Stimulated activated CD4-positive, alpha-beta T cell treated with anti-CD3 and anti-CD28 coated beads, Interleukin-12 subunit alpha, Interleukin-12 subunit beta, amount 100 ng/mL, for 48 hours (primary cell): ENCODE data around the gene DPH1.
A peak's percentile ranks its signal among the peaks of the same experiment; 100 is the strongest.

ENCODE experiments used
- DNase-seq, 3 donors: peaks; one replicate each; pipeline ENCODE4 v3.0.0-alpha.2; 2020; ENCODE audit warnings: low read depth in 2 of 3, low spot score in 1 of 3

DPH1 gene

DNA sequence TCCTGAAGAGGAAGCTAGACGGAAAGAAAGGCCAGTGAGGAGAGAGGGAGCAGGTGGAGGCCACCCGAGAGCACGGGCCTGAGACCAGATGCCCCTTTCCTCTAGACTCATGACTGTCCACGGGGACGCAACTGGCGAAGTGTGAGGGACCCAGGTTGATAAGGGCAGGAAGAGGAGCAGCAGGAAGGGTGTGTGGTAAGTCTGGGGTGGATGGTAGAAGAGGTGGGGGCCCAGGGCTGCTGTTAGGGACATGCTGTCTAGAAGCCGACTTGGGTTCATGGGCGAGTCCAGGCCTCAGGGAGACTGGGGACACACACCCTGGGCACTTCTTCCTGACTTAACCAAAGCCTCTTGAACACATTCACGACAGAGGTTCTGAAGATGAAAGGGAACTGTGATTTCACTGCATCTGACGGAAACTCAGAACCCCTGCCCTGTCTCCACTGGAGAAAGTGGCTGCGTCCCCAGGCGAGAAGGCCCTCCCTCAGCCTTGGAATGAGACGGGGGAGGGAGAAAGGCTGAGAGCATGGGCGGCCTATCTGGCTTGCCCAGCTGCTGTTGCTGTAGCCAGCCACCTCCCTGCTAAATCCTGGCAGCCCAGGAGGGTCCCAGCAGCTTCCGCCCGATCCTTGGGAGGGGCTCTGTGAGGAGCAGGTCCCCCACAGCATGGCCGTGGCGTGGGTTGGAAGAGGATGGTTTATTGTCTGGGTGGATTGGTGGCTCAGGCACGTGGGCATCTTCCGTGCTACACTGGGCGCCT, 30.9 kb downstream of the DPH1 start:
- no peak for DNase-seq

DNA sequence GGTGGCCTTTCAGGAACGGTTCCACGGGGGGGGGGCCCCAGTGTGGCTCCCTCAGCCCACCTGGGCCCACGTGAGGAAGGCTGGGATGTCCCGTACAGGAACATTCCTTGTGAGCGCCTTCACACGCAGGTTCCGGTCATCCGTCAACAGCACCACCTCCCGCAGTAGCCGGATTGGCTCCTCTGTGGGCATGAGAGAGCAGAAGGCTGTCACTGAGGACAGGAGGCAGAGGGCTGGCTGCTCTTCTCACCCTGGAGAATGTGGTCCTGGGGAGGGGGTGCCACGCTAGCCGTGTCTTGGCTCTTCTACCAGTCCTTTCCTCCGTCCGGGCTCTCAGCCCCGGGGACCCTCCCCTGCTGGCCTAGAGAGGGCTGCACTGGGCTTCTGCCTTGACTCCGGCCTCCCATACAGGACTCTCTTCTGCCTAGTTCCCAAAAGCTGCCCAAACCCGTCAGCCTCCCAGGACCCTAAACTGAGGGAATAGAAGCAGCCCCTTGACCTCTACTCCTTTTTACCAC, 31.5 kb downstream of the DPH1 start:
- DNase-seq, result no peak

GRCh38 chr17:2062571-2063183, 32.7 kb downstream of the DPH1 start:
- no peak for DNase-seq

GRCh38 chr17:2063261-2064146, 33.6 kb downstream of the DPH1 start:
- no peak for DNase-seq

DNA sequence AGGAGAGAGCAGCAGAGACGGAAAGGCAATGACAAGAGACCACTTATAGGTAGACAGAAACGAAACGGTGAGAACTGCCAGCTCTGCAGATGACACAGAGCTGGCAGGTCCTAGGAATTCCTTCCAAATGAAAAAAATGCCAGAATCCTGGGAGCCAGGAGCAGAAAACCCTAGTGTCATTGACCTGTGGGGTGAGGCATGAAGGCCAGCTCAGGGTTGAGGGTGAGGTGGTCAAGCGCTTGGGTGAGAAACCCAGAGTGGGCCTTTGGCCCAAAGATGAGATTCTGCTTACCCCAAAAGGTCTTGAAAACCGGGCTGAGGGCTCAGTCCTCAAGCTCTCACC, 34.2 kb downstream of the DPH1 start:
- no peak for DNase-seq

GRCh38 chr17:2064520-2064971, 34.6 kb downstream of the DPH1 start:
- DNase-seq, result no peak

GRCh38 chr17:2064980-2065785, 35.2 kb downstream of the DPH1 start:
- DNase-seq, result peak in 1 of 3 donors; percentile 66

- no peak for DNase-seq
Observed at GRCh38 chr17:2065949-2066400, 36.0 kb downstream of the DPH1 start.

GRCh38 chr17:2067048-2067561, 37.2 kb downstream of the DPH1 start:
- no peak for DNase-seq

- DNase-seq, result no peak
Observed at GRCh38 chr17:2067608-2068024, 37.7 kb downstream of the DPH1 start.

GRCh38 chr17:2068031-2068518, 38.1 kb downstream of the DPH1 start:
- DNase-seq, result no peak

DNA sequence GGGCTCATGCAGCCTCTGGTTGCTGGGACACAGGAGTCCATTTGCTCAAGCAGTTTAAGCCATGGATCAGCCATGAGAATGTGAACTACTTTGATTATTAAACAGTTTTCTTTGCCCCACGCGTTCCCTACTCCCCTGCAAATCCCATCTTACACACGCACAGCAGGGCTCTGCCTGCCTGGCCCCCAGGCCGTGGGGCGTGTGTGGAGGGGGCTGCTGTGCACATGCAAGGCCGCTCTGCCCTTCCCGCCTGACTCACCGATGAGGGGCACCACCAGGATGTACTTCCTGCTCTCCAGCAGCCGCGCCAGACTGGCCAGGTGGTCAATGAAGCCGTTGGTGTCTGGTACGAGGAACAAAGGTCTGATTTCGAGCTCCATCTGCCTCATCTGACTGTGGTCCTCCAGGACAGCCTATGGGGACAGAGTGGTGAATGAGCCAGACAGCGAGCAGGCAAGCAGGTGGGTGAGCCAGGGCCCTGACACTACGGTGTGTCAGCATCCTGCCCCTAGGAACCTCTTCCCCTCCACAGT, 38.6 kb downstream of the DPH1 start:
- DNase-seq, result no peak

DNA sequence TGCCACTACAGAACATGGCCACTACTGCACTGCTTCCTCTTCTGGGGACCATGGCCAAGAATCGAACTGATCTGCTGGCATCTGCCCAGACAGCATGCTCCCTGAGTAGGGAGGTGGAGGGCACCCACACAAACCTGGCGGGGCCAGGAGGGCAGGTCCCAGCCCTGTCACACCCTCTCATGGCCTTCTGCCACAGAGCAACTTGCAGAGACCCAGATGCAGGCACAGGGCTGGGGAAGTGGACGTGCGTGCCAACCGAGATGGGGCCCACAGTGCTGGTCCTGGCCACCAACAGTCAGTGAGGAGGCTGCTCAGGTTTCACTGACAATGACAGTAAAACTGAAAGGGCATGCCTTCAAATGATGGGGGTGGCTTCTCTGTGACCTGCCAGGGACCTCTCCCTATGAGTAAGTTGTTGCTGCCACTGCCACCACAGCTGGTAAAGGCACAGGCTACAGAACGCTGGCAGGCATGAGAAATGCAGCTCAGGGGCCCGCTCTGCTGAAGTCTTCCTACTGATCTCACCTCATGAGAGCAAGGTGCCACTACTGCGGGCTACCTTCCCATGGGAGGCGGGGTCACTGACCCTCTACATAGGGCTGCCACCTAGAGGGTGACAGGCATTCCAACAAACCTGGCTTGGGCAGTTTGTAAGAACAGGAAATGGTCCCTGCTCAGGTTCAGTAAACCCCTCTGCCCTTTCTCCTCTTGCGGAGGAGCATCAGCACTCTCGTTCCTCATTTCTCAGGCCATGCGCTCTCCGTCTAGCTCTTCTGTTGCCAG, 40.5 kb downstream of the DPH1 start:
- peak; percentile 65 to 79 (median 73) for DNase-seq

DNA sequence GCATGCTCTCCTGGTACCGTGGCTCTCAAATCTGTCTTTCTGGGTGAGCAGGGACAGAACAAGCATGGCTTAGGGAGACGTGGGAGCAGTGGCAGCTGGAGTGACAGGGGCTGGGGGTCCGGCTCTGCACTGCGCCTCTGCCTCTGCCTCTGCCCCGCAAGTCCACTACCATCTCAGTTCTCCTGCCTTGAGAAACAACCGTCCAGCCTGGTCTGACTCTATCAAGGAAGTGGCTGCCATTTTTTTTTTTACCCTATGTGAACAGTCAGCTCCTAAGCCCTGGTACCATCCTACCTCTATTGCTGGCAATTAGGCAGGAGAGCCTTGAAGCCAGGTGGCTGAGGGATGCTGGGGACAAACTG, 41.1 kb downstream of the DPH1 start:
- no peak for DNase-seq

- no peak for DNase-seq
Observed at GRCh38 chr17:2071455-2072281, 41.7 kb downstream of the DPH1 start.

DNA sequence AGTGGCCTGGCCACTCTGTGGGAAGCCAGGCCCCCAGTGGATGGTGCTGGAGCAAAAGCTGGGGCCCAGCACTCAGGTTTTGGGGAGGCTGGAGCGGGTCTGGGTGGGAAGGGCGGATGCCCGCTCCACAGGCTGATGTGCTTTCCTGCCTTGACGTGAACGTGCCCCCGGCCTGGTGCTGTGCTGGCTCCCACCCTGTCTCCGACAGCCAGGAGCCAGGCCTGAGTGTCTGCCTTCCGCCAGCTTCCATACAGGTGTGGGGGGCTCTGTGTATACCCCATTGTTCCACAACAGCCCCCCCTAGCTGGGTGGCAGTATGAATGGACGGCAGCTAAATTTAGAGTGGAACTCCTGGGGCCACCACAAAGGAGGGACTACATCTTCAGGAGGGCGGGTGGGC, 45.0 kb downstream of the DPH1 start:
- no peak for DNase-seq

GRCh38 chr17:2075336-2076086, 45.6 kb downstream of the DPH1 start:
- no peak for DNase-seq
